Hippocampal formation (tissue), 2 donors: ENCODE measurements around the gene MRM3.
A peak's percentile ranks its signal among the peaks of the same experiment; 100 is the strongest.
"Not testable (repeated sequence)": the region's sequence is repeated elsewhere in the genome, so short reads cannot be mapped to it uniquely, and the experiment has no call there.

Experiments
- DNase-seq, 2 donors: peaks; one replicate each; lab custom pipeline; 2025; lab: John Stamatoyannopoulos, UW

Gene MRM3, protein sequence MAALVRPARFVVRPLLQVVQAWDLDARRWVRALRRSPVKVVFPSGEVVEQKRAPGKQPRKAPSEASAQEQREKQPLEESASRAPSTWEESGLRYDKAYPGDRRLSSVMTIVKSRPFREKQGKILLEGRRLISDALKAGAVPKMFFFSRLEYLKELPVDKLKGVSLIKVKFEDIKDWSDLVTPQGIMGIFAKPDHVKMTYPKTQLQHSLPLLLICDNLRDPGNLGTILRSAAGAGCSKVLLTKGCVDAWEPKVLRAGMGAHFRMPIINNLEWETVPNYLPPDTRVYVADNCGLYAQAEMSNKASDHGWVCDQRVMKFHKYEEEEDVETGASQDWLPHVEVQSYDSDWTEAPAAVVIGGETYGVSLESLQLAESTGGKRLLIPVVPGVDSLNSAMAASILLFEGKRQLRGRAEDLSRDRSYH

DNA sequence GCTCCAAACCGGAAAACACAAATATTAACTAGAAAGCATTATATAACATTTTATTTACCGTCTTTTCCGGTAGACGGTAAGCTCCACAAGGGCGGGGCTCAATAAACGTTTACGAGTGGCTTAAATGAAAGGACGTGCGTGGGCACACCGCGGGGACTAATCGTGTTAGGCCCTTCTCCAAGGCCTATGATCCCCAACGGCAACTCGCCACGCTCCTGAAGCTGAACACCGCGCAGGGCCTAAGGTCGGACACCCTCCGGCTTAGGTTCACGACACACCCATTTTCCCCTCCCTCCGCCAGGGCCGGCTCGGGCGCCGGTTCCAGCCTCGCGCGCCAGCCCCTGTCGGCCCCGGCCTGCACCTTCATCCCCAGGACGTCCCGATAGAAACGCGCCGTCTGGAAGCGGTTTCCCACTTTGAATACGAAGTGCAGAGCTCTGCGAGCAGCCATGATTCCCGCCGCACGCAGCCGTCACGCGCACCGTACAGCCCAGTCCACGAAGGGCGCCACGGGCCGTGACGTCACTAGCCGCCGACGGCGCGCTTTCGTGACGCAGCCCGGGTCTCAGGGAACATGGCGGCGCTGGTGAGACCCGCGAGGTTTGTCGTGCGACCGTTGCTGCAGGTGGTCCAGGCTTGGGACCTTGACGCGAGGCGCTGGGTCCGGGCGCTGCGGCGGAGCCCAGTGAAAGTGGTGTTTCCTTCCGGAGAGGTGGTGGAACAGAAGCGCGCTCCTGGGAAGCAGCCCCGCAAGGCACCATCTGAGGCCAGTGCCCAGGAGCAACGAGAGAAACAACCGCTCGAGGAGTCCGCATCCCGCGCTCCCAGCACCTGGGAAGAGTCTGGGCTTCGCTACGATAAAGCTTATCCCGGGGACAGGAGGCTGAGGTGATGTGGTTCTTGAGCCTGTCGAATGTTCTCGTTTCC is at the start of gene MRM3, which contains the start of gene GLOD4:
TSS of gene MRM3 (plus strand) at position 549 of the 927 bp plus-strand sequence. CDS start at position 575, 26 bp downstream.
TSS of gene GLOD4 (minus strand) at position 476 of the 927 bp plus-strand sequence. CDS start at position 451, 25 bp downstream.
- peak; percentile 60 to 90 for DNase-seq

- DNase-seq: peak; percentile 10 to 11
These were observed 49.0 kb upstream of the MRM3 start for GRCh38 chr17:732902-733720.

DNA sequence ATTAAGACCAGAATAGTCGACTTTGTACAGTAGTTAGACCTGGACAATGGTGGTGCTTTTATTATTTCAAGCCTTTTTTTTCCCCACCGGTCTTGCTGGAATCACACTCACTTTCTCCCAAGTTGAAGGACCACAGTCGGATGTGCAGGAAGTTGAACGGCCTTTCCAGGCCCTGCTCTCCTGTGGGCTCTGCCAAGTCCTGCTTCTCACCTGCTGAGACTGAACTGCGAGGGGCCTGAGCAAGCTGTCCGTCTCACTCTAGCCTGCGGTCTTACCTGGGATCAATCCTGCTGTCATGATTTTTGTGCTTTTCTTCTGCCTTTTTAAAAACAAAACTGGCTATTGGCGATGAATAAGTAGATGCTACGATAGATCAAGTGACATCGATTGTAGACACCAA is 48.4 kb upstream of the MRM3 start:
- no peak for DNase-seq

DNA sequence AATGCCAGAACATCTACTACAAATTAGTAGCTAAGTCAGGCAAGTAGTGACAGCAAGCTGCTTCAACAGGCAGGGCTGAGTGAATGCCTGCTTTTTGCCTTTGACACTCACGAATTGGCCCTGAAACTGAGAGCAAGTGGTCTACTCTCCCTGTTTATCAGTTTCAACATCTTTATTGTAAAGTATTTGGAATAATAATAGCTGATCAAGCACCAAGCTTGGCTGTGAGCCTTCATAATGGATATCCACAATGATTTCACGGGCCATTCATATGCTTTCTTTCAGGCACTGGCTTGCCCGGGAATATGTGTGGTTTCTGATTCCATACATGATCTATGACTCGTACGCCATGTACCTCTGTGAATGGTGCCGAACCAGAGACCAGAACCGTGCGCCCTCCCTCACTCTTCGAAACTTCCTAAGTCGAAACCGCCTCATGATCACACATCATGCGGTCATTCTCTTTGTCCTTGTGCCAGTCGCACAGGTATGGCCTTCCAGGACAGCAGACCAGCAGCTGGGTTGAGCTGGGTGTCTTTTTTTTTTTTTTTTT is 44.5 kb upstream of the MRM3 start:
- DNase-seq: no peak

DNA sequence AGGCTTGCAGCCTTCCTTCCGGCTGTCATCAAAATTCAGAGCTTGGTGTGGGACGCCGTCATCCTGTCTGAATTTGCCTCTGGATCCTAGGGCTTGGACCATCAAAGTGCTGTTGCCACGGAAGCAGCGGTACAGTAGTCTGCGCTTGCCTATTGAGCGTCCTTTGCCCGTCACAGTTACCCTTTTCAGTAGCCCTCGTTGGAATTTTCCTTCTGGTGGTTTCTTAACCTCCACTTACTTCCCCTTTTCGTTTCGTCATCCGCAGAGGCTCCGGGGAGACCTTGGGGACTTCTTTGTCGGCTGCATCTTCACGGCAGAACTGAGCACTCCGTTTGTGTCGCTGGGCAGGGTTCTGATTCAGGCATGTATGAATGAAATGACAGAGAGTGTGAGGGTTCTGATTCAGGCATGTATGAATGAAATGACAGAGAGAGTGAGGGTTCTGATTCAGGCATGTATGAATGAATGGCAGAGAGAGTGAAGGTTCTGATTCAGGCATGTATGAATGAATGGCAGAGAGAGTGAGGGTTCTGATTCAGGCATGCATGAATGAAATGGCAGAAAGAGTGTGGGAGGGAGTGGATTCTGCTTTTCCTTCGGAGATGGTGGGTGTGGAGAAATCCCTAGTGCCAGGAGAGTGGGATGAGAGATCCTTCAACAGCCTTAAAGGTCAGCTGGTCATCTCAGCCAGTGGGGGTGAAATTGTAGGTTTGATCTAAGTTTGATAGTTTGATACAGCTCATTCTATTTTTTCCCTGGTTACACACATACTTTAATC is 41.7 kb upstream of the MRM3 start:
- no peak for DNase-seq

GRCh38 chr17:742147-742793 is 39.9 kb upstream of the MRM3 start:
- no peak for DNase-seq

GRCh38 chr17:743139-743538 is 39.0 kb upstream of the MRM3 start:
- DNase-seq: no peak

DNA sequence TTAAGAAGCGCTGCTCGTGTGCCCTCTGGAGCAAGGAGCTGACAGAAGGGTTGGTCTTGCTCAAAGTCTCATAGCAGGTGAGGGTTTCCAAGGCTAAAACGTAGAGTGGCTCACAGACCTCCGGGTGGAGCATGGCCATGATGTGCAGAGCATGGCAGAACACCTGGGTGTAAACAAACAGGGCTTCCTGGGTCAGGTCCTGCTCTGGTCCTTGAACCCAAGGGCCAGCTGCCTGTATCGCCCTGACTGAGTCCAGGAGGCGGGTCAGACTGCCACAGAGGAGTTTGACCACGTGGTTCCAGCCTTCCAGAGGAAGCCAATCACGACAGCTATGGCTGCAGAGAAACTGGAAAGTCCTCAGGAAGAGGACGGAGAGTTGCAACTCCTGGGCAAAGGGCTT is 37.2 kb upstream of the MRM3 start:
- no peak for DNase-seq

GRCh38 chr17:745406-745805 is 36.7 kb upstream of the MRM3 start:
- no peak for DNase-seq

GRCh38 chr17:746181-746580 is 36.0 kb upstream of the MRM3 start:
- no peak for DNase-seq

DNA sequence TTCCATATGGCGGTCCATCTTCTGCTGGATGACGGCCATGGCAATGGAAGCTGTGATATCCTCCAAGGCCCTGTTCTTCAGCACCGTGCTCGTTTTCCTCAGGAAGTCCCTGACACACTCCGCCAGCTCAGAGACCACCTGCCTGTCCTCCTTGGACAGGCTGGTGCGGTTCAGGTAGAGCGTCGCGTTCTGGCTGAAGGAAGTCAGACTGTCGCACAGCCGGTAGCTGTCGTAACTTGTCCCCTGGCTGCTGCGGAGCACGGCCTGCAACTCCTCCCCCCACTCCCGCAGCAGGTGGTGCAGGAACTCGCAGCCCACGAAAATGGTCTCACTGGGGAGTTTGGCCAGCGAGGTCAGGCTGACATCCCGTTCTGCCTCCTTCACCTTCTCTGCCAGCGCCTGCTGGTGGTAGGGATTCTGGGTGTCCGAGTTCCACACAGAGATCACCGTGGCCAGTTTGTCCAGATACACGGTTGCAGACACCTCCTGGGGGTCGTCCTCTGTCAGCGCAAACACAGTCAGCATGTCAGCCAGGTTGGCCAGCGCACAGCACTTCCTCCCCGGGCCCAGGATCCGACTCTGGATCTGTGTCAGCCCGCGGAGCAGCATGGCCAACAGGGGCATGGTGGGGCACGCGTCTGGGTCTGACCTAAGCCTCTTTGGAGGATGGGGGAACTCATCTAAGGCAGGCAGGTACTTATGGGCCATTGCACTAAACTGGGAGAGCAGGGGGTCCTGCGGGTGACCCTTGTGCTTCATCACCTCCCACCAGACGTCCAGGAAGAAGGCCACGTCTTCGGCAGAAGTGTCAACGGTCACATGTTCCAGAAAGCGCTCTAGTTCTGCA is 35.1 kb upstream of the MRM3 start:
- no peak for DNase-seq

- not testable (repeated sequence) for DNase-seq
These were observed 33.5 kb upstream of the MRM3 start for GRCh38 chr17:748604-749003.

- not testable (repeated sequence) for DNase-seq
These were observed 32.8 kb upstream of the MRM3 start for GRCh38 chr17:749359-749758.

DNA sequence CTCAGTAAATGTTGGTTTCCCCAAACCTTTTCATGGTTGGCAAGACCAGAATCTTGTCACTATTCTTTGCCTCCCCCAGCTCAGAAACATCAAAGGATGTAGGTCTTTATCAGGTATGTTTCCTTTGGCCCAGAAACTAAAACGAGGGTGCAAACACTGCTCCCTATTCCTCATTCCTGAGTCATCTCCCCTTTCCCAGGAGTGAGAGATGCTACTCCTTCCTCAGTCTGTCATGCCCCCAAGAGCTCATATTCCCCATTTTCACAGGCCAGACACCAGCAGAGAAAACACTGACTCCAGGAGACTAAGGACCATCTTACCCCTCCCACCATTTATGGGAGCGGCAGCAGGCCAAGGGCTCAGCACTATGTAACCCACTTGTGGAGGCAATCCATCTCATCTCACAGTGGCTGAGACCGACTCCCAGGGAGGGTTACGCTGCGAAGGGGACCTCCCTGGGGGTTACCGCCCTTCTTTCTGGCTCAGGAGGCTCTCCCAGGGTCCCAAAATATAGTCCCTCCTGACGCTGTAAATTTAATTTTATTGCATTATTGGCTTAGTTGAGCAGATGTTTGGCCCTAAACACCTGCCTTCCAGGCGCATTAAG is 31.6 kb upstream of the MRM3 start:
- DNase-seq: no peak

DNA sequence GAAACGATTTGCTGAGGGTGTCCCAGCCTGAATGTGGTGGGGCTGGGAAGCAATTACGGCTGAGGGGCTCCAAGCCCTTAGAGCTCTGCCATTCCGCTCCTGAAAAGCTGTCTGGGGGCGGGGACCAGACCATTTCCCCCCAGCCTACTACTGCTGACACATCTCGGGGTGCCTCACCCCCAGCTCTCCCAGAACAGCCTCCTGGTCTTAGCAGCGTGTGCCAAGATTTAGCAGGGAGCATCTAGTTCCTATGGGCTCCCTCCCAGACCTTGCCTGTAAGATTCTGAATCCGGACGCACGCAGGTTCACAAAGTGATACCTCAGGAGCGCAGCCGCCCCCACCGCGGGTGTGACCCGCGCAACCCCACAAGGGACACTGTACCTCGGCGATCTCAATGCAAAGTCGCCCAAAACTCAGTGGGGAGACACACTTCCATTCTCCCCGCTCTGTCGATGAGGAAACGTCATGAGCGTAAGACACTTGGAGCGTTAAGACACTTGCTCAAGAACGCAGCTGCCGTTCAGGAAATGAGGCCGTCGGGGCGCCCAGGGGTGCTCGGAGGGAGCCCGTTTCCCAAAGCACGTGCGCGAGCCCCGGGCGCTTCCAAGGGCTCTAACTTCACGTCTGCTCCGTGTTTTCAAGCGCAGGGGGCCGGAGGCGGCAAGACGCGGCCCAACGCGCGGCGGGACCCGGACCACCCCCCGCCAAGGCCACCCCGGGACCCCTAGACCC is 30.7 kb upstream of the MRM3 start:
- no peak for DNase-seq

GRCh38 chr17:752002-752619 is 30.0 kb upstream of the MRM3 start, which contains the start of gene GEMIN4:
Gene GEMIN4, minus strand, starts transcription at chr17:752264. Its CDS starts 122 bp downstream, at chr17:752142.
- peak; percentile 56 to 84 for DNase-seq

DNA sequence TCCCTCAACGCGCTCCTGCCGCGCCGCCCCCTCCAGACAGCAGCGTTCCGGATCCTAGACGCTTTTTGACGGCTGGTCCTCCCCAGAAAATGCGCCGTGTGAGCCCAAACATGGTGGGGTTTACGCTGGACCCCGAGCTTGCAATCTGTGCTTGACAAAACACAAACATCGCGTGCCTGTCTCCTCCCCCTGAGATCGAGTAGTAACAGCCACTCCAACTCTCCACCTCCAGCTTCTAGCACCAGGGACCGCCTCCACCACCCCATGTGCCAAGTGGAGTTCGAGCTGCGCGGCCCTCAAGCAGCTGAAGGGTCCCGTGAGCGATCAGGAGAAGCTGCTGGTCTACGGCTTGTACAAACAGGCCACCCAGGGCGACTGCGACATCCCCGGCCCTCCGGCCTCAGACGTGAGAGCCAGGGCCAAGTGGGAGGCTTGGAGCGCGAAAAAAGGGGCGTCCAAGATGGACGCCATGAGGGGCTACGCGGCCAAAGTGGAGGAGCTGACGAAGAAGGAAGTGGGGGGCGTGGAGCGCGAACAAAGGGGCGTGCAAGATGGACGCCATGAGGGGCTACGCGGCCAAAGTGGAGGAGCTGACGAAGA is 29.4 kb upstream of the MRM3 start:
- no peak for DNase-seq
